GM19025 (cell line): ENCODE results near the gene JAGN1.
"Not testable (repeated sequence)": the region's sequence is repeated elsewhere in the genome, so short reads cannot be mapped to it uniquely, and the experiment has no call there.

Experiments
- ATAC-seq: cut with Tn5 transposase; IDR thresholded peaks from one replicate; pipeline ENCODE4 v1.9.1; 2021; ENCODE audit warnings: mild to moderate bottlenecking, low read depth, moderate library complexity; ENCODE audit not compliant: unreplicated experiment

The JAGN1 gene

GRCh38 chr3:9865125-9865637 is 25.2 kb upstream of the JAGN1 start:
- not testable (repeated sequence) for ATAC-seq

GRCh38 chr3:9866639-9867038 is 23.8 kb upstream of the JAGN1 start:
- no peak for ATAC-seq

GRCh38 chr3:9867106-9867505 is 23.3 kb upstream of the JAGN1 start:
- ATAC-seq, result no peak

- no peak for ATAC-seq
These were observed 20.5 kb upstream of the JAGN1 start for GRCh38 chr3:9869955-9870354.

- no peak for ATAC-seq
These were observed 19.4 kb upstream of the JAGN1 start for GRCh38 chr3:9870978-9871377.

- ATAC-seq, result not testable (repeated sequence)
These were observed 18.3 kb upstream of the JAGN1 start for GRCh38 chr3:9872067-9872466.

GRCh38 chr3:9875448-9875847 is 15.0 kb upstream of the JAGN1 start:
- no peak for ATAC-seq

- not testable (repeated sequence) for ATAC-seq
These were observed 14.2 kb upstream of the JAGN1 start for GRCh38 chr3:9876255-9876654.

- ATAC-seq, result no peak
These were observed 13.4 kb upstream of the JAGN1 start for GRCh38 chr3:9876991-9877390.

- no peak for ATAC-seq
These were observed 11.7 kb upstream of the JAGN1 start for GRCh38 chr3:9878700-9879099.

GRCh38 chr3:9879830-9880549 is 10.4 kb upstream of the JAGN1 start, which contains the start of gene CIDEC:
CIDEC (minus strand) TSS chr3:9880253; CDS start chr3:9878486, 1,767 bp downstream.
- no peak for ATAC-seq

GRCh38 chr3:9881441-9881840 is 9.0 kb upstream of the JAGN1 start:
- no peak for ATAC-seq

GRCh38 chr3:9883706-9884554 is 6.5 kb upstream of the JAGN1 start:
- ATAC-seq, result no peak

GRCh38 chr3:9884555-9885165 is 5.8 kb upstream of the JAGN1 start:
- no peak for ATAC-seq

- ATAC-seq, result no peak
These were observed 4.1 kb upstream of the JAGN1 start for GRCh38 chr3:9886328-9886727.

GRCh38 chr3:9887480-9887879 is 2.9 kb upstream of the JAGN1 start:
- ATAC-seq, result no peak

- ATAC-seq, result no peak
These were observed 1.9 kb upstream of the JAGN1 start for GRCh38 chr3:9888540-9888939.

GRCh38 chr3:9889405-9889804 is 1.0 kb upstream of the JAGN1 start:
- ATAC-seq, result no peak

GRCh38 chr3:9891072-9891622 is 737 bp downstream of the JAGN1 start:
- no peak for ATAC-seq

GRCh38 chr3:9893739-9894138 is 3.3 kb downstream of the JAGN1 start:
- ATAC-seq, result no peak

GRCh38 chr3:9895715-9896114 is 5.3 kb downstream of the JAGN1 start:
- ATAC-seq, result not testable (repeated sequence)
